MM.1S (cell line): ENCODE results near the gene TXN2.

ENCODE experiments used
- DNase-seq: peaks from one replicate; pipeline ENCODE4 v3.0.0-alpha.2; 2015
- H2AFZ ChIP-seq: fragments of 300-600 bp; sonication (generic); 2 replicates; pipeline ENCODE4 v1.6.0; 2016; ENCODE audit warnings: antibody characterized with exemption, low read length
- H3F3A ChIP-seq: fragments of 300-600 bp; sonication (generic); 2 replicates; pipeline ENCODE4 v1.6.1; 2016; ENCODE audit warnings: mild to moderate bottlenecking, antibody characterized with exemption, low read length, moderate library complexity, mixed read lengths; ENCODE audit not compliant: insufficient read depth
- H3K27ac ChIP-seq: fragments of 300-600 bp; sonication (generic); 2 replicates; pipeline ENCODE4 v1.5.1; 2016; ENCODE audit warnings: mild to moderate bottlenecking, low read length
- H3K27me3 ChIP-seq: fragments of 300-600 bp; sonication (generic); replicated peaks from 2 replicates; pipeline ENCODE4 v1.6.0; 2016; ENCODE audit warnings: low read length; ENCODE audit not compliant: insufficient read depth
- H3K36me3 ChIP-seq: fragments of 300-600 bp; sonication (generic); replicated peaks from 2 replicates; pipeline ENCODE4 v1.6.1; 2016; ENCODE audit warnings: mild to moderate bottlenecking, low read length, mixed read lengths; ENCODE audit not compliant: insufficient read depth
- H3K4me1 ChIP-seq: fragments of 300-600 bp; sonication (generic); 2 replicates; pipeline ENCODE4 v1.6.1; 2016; ENCODE audit warnings: low read length, mixed read lengths
- H3K4me2 ChIP-seq: fragments of 300-600 bp; sonication (generic); 2 replicates; pipeline ENCODE4 v1.6.0; 2016; ENCODE audit warnings: low read depth, low read length
- H3K4me3 ChIP-seq: fragments of 300-600 bp; sonication (generic); 2 replicates; pipeline ENCODE4 v1.5.1; 2016; ENCODE audit warnings: low read length, mixed read lengths
- H3K79me2 ChIP-seq: fragments of 300-600 bp; sonication (generic); 2 replicates; pipeline ENCODE4 v1.6.1; 2016; ENCODE audit warnings: mixed run types, low read length, mixed read lengths
- H3K9ac ChIP-seq: fragments of 300-600 bp; sonication (generic); 2 replicates; pipeline ENCODE4 v1.6.1; 2016; ENCODE audit warnings: low read length, mixed read lengths
- H3K9me2 ChIP-seq: fragments of 300-600 bp; sonication (generic); replicated peaks from 2 replicates; pipeline ENCODE4 v1.6.1; 2016; ENCODE audit warnings: mild to moderate bottlenecking, low read length, mixed read lengths; ENCODE audit not compliant: insufficient read depth
- H3K9me3 ChIP-seq: fragments of 300-600 bp; sonication (generic); replicated peaks from 2 replicates; pipeline ENCODE4 v1.6.1; 2016; ENCODE audit warnings: mild to moderate bottlenecking, low read length, mixed read lengths; ENCODE audit not compliant: insufficient read depth
- H4K20me1 ChIP-seq: fragments of 300-600 bp; sonication (generic); 2 replicates; pipeline ENCODE4 v1.6.1; 2016; ENCODE audit warnings: mild to moderate bottlenecking, low read length, moderate library complexity, mixed read lengths; ENCODE audit not compliant: insufficient read depth
- EZH2 ChIP-seq: fragments of 300-600 bp; sonication (generic); optimal IDR thresholded peaks from 2 replicates; pipeline ENCODE3; 2017; ENCODE audit warnings: low read depth, mild to moderate bottlenecking, antibody characterized with exemption, low read length, mixed read lengths
- EZH2phosphoT487 ChIP-seq: fragments of 300-600 bp; sonication (generic); IDR thresholded peaks from 2 replicates; pipeline ENCODE4 v1.6.1; 2018; ENCODE audit warnings: antibody characterized with exemption, low read length
- TF ChIP-seq, protein P1 (sequence below): fragments of 300-600 bp; sonication (generic); IDR thresholded peaks from 2 replicates; pipeline ENCODE4 v1.5.1; 2016; ENCODE audit warnings: antibody characterized with exemption, low read length, mixed read lengths

The TXN2 gene

DNA sequence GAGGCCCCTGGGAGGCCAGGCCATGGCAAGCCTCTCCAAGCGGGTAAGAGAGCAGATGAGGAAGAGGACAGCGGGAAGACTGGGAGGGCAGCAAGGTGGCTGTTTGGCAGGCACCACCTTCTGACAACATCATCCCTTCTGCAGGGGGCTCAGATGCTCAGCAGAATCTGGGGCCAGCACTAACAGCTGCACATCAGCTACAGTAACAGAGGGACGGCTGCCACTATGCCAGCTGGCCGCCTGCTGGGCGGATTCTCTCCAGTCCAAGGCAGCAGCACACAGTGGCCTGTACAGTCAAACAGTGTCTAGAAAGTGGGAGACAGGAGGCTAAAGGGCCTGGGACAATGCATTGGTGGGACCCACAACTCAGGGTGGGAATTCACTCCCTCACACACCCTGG, 10.7 kb upstream of the TXN2 start:
- H3K4me3 ChIP-seq = no peak overlapping the region
- no peak for DNase-seq
- H3K27ac ChIP-seq = no peak overlapping the region
- H4K20me1 ChIP-seq = no peaks in the 10 kb centered on the region
- no peaks in the 10 kb centered on the region for H3K27me3 ChIP-seq
- 0 out of 2 replicates have a peak, but pooled peaks cover 1% of the 10 kb centered on the region for H3K36me3 ChIP-seq
- no peak overlapping the region for H3K9ac ChIP-seq
- H3K4me1 ChIP-seq = peaks cover 11% of the 10 kb centered on the region
- no peak overlapping the region for H2AFZ ChIP-seq
- no peaks in the 10 kb centered on the region for H3K79me2 ChIP-seq
- no peaks in the 10 kb centered on the region for H3K9me3 ChIP-seq
- peaks cover 6% of the 10 kb centered on the region; the same call in 1 of the 2 replicates for H3F3A ChIP-seq
- TF ChIP-seq EZH2phosphoT487 (no peak), EZH2 (no peak)
- TF ChIP-seq, protein P1, sequence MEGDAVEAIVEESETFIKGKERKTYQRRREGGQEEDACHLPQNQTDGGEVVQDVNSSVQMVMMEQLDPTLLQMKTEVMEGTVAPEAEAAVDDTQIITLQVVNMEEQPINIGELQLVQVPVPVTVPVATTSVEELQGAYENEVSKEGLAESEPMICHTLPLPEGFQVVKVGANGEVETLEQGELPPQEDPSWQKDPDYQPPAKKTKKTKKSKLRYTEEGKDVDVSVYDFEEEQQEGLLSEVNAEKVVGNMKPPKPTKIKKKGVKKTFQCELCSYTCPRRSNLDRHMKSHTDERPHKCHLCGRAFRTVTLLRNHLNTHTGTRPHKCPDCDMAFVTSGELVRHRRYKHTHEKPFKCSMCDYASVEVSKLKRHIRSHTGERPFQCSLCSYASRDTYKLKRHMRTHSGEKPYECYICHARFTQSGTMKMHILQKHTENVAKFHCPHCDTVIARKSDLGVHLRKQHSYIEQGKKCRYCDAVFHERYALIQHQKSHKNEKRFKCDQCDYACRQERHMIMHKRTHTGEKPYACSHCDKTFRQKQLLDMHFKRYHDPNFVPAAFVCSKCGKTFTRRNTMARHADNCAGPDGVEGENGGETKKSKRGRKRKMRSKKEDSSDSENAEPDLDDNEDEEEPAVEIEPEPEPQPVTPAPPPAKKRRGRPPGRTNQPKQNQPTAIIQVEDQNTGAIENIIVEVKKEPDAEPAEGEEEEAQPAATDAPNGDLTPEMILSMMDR = no peak
- no peaks in the 10 kb centered on the region for H3K9me2 ChIP-seq
- no peak overlapping the region for H3K4me2 ChIP-seq

DNA sequence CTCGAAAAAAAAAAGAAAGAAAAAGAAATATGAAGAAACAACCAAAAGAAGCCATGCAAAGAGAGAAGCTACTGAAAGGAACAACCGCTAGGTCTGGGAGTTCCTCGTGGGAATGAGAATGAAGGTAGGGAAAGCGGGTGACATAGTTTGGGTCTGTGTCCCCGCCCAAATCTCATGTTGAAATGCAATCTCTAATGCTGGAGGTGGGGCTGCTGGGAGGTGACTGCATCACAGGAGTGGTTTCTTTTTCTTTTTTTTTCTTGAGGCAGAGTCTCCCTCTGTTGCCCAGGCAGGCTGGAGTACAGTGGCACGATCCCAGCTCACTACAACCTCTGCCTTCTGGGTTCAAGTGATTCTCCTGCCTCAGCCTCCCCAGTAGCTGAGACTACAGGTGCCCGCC, 9.7 kb upstream of the TXN2 start:
- TF ChIP-seq, protein P1 = no peak
- no peak for TF ChIP-seq EZH2phosphoT487
- no peak for TF ChIP-seq EZH2
- Histone ChIP-seq H3K4me1 (peaks cover 11% of the 10 kb centered on the region), H3K4me3 (no peak overlapping the region), H3K36me3 (0 out of 2 replicates have a peak, but pooled peaks cover 5% of the 10 kb centered on the region), H3K79me2 (no peaks in the 10 kb centered on the region), H3K9me3 (no peaks in the 10 kb centered on the region), H3K27me3 (no peaks in the 10 kb centered on the region), H3F3A (peaks cover 6% of the 10 kb centered on the region; the same call in 1 of the 2 replicates), H3K9me2 (no peaks in the 10 kb centered on the region), H3K9ac (no peak overlapping the region), H3K4me2 (no peak overlapping the region), H2AFZ (no peak overlapping the region), H3K27ac (no peak overlapping the region), H4K20me1 (no peaks in the 10 kb centered on the region)
- no peak for DNase-seq

DNA sequence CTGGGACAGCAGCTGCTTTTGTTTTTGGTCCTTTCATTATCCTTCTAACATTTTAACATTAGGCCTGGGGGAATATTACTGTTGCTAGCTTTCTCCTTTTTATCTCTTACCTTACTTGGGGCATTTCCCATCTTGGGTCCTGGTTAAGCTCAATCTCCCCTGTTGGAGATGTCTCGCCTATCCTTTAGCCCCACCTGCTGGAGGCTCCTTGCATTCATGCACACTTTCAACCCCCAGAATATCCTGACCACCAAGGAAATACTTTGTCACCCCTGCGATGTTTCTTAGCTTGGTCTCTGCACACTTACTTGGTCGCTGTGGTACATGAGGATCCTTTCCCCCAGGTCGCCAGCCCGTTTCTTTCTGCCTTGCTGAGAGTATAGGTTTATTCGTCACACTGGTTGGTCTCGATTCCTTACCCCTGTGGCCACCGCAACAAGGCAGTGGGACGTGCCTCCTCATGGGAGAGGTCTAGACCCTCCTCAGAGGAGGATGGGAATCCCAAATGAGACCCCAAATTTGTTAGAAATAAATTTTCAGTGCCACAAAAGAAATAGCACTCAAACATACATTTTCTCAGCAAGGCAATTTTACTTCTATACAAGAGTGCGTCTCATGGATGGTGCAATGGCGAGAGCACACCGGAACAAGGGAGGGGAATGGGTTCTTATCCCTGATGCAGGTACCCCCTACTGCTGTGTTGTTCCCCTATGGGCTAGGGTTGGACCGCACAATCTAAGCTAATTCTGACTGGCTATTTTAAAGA, 5.4 kb upstream of the TXN2 start:
- Histone ChIP-seq H3K27me3 (no peaks in the 10 kb centered on the region), H3K27ac (no peak overlapping the region), H3K9me3 (no peaks in the 10 kb centered on the region), H3K4me1 (no peaks in the 10 kb centered on the region), H3K9ac (no peak overlapping the region), H3K4me2 (no peak overlapping the region), H3K36me3 (0 out of 2 replicates have a peak, but pooled peaks cover 5% of the 10 kb centered on the region), H3F3A (0 out of 2 replicates have a peak, but pooled peaks cover 6% of the 10 kb centered on the region), H3K79me2 (no peaks in the 10 kb centered on the region), H3K4me3 (no peak overlapping the region), H2AFZ (no peak overlapping the region), H3K9me2 (no peaks in the 10 kb centered on the region), H4K20me1 (no peaks in the 10 kb centered on the region)
- DNase-seq = peak; percentile 69
- TF ChIP-seq EZH2phosphoT487 = no peak
- TF ChIP-seq, protein P1 = peak; percentile 73
- TF ChIP-seq EZH2 = no peak
